Stimulated activated CD4-positive, alpha-beta T cell treated with anti-CD3 and anti-CD28 coated beads, Interleukin-1b, Interleukin-23, amount 100 ng/mL, for 4 hours (primary cell): ENCODE results near the gene ACOX1.

Source experiments
- DNase-seq, 2 donors: peaks; one replicate each; pipeline ENCODE4 v3.0.0-alpha.2; 2020; ENCODE audit warnings: low read depth in 2 of 2

ACOX1 gene

GRCh38 chr17:76008630-76009425 is 29.9 kb upstream of the ACOX1 start:
- no peak for DNase-seq

GRCh38 chr17:76008208-76008607 is 29.2 kb upstream of the ACOX1 start:
- DNase-seq: no peak

DNA sequence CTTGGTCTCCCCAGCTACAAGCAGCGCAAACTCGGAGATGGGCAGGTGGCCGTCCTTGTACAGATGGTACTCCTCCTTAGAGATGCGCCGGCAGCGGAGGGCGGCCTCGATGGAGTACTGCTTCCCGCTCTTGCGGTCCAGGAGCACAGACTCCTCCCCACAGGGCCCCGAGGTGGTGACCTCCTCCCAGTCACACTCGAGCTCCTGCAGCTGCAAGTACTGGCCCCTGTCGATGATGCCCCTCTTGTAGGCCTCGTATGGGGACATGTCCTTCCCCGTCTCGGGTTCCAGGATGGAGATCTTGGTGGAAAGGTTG is 28.8 kb upstream of the ACOX1 start:
- no peak for DNase-seq

DNA sequence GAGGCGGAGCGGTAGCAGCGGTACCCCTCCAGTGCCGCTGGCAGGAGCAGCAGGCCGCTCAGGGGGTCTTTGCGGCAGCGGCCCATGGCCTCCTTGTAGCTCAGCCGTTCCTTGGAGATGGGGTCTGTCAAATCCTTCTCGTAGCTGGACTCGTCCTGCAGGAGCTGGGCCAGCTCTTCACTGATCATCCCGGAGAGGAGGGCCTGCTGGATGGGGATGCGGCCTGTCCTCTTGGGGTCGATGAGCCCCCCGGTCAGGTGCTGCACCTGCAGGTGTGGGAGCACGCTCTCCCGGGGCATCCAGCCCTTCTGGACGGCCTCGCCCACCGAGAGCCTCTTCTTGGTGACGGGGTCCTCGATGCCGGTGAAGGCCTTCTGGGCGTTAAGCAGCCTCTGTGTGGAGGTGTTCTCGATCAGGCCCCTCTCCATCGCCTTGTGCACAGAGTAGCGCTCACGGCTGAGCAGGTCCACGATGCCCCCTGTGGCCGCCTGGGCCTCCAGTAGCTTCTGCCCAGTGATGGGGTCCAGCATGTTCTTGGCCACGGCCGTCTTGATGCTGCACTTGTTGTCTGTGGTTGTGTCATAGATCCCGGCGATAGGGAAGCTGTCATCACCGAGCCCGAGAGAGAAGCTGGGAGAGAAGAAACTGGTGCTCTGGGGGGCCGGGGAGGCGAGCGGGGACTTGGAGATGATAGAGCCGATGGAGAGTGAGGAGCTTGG is 28.3 kb upstream of the ACOX1 start:
- DNase-seq: no peak

DNA sequence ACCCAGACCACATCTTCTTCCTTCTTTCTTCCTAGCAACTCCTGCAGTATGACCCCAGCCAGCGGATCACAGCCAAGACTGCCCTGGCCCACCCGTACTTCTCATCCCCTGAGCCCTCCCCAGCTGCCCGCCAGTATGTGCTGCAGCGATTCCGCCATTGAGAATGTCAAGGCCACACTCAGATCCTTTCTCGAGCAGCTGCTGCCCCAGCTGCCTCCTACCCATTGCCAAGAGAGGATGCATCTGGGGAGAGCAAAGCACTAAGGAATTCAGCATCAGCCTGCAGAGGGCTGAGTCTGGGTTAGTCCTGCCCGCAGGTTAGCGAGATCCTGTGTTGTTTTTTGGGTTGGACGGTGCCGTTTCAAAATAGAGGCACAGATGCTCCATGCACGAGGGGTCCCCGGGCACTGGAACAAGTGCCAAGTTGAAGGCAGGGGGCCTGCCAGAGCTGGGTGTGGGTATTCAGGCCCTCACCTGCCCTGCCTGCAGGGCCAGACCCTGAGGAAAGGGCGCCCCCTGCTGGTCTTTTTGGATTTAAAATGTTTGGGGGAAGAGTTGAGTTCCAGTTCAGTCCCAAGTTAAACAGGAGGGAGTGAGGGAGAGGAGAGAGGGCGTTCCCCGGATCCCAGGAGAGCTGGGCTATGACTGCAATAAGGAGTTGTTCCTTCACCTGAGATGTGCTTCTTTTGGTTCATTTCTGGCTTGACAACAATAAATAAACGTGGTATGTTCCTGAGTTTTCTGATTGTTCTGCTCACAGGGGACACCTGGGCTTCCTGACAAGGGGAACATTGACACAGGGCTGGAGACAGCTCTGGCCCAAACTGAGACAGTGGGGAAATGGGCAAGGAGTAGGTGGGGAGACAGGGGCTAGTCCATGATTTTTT is 26.5 kb upstream of the ACOX1 start:
- peak; percentile 76 to 86 for DNase-seq

GRCh38 chr17:76004750-76005262 is 25.8 kb upstream of the ACOX1 start:
- no peak for DNase-seq

- DNase-seq: no peak
Measured at GRCh38 chr17:76003915-76004314, 24.9 kb upstream of the ACOX1 start.

- no peak for DNase-seq
Measured at GRCh38 chr17:76002100-76002499, 23.1 kb upstream of the ACOX1 start.

- no peak for DNase-seq
Measured at GRCh38 chr17:76000755-76001521, 22.0 kb upstream of the ACOX1 start, which contains the start of gene CDK3. CDK3 (plus strand) TSS chr17:76000855; CDS start chr17:76001426, 571 bp downstream.

- peak; percentile 46 to 58 for DNase-seq
Measured at GRCh38 chr17:76000016-76000754, 21.2 kb upstream of the ACOX1 start.

- no peak for DNase-seq
Measured at GRCh38 chr17:75998327-75998795, 19.4 kb upstream of the ACOX1 start.

GRCh38 chr17:75996665-75997590 is 18.0 kb upstream of the ACOX1 start:
- DNase-seq: no peak

GRCh38 chr17:75995385-75995925 is 16.5 kb upstream of the ACOX1 start:
- no peak for DNase-seq

GRCh38 chr17:75994802-75995370 is 15.9 kb upstream of the ACOX1 start:
- no peak for DNase-seq

DNA sequence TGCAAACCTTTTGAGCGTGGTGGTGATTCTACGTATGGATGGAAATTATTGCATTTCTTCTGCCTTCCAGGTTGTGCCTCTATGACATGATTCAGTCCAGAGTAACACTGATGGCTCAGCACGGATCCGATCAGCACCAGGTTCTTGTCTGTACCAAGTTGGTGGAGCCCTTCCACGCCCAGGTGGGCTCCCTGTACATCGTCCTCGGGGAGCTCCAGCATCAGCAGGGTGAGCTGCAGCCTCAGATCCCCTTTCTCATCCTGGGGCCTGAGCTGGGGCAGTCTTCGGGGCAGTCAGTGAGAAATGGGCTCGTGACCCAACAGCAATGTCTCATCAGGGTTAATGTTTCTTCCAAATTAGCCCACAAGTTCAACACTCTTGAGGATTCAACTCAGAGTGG is 12.4 kb upstream of the ACOX1 start:
- DNase-seq: no peak

DNA sequence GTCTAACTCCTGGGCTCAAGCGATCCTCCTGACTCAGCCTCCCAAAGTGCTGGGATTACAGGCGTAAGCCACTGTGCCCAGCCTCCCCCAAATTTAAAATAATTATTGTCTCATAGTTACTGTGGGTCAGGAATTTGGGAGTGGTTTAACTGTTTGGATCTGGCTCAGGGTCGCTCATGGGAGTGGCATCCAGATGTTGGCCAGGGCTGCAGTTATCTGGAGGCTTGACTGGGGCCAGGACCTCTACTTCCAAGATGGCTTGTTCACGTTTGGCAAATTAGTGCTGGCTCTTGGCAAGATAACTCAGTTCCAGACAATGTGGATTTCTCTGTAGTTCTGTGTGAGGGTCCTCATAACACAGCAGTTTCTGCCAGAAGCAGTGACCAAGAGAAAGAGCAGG is 8.1 kb upstream of the ACOX1 start:
- no peak for DNase-seq

- no peak for DNase-seq
Measured at GRCh38 chr17:75985986-75986385, 7.0 kb upstream of the ACOX1 start.

DNA sequence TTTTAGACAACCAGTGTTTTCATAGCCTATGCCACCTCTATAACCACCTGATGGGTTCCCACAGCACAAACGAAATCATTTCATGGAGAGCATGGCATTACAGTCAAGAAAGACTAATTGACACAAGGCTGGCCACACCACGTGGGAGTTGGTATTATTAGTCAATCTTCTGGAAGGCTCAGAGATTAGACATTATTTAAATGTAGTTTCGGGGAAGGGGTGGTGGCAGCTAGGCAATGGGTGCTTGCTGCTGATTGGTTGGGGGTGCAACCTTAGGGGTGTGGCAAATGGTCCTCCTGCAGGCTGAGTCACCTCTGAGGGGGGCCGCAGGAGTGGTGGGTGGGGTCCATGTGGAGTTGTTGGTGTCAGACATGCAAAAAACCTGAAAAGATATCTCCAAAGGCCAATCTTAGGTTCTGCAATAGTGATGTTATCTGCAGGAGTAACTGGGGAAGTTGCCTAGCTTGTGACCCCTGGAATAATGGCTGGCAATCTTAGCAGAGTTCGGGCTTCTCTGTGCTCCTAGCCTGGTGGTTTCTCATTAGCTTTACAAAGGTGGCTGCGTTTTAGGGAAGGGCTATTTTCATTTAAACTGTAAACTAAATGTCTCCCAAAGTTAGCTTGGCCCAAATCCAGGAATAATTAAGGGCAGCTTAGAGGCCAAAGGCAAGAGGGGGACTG is 4.7 kb upstream of the ACOX1 start:
- DNase-seq: no peak
